Raji (cell line): ENCODE data around the gene DNAJB4.

Experiments
- POLR2A ChIP-seq: IDR thresholded peaks from 2 replicates; pipeline ENCODE4 v1.6.1; 2011; ENCODE audit warnings: low read depth, low read length, control low read depth; ENCODE audit not compliant: insufficient read depth

Gene DNAJB4

DNA sequence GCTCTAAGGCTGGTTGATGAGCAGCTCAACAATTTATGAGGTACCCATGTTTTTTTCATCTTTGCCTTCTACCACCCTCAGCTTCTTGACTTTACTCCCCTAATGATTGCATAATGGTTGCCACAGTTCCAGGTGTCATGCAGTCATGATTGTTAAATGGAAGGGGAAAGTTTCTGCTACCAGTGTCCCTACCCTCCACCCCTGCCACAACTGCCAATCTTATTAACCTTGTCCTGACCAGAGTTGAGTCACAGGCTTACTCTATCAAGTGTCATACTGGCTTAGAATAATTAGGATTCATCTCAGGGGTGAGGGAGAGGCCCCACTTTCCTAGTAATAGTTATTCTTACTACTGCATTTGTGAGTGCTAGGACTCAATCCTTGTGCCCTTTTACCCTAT lies 17.9 kb upstream of the DNAJB4 start:
- no peak for TF ChIP-seq POLR2A

DNA sequence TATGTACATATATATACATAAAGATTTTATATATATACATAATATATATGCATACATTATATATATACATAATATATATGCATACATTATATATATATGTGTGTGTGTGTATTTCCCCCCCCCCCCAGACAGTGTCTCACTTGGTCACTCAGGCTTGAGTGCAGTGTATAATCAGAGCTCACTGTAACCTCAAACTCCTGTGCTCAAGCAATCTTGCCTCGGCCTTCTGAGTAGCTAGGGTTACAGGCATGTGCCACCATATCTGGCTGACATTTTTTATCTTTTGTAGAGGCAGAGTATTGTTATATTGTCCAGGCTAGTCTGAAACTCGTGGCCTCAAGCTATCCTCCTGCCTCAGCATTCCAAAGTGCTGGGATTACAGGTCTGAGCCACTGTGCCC lies 16.8 kb upstream of the DNAJB4 start:
- TF ChIP-seq POLR2A = no peak

DNA sequence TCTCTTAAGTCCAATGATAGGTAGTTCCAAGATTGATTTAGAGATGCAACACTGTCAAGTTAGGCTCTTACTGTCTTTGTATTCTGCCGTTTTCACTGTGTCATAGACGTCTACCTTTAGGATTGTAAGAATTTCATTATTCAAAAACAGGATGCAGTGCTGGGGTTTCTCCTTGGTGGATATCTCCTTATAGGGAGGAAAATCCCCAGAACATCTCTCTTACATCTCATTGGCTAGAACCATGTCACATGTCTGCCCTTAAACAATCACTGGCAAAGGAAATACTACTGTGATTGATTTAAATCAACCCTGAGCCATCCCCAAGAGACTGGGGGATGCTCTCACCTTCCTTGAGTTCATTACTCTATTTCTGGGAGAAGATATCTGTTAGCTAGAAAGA lies 15.0 kb upstream of the DNAJB4 start:
- TF ChIP-seq POLR2A = no peak

DNA sequence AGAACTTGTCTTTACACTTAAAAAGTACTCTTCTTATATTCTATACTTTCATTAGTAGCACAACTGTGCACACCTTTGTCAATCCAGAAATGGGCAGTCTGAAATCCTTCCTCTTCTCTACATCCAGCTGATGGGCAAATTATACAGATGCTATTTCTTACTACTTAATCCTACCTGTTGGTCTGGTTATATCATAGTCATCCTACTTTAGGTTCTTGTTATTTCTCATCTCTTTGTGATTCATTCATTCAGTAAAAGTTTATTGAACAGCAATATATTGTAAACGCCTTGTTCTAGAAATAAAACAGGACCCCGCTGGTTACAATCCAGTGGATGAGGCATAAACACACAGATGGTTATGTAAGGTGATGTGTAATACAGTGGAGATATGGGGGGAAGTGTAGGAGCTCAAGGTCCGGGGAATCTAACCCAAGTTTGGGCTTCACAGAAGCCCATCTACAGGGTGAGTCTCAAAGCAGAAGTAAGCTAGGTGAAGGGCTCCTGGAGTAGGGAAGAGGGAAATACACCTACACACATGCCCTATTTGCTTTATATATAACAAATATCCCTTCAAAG lies 14.0 kb upstream of the DNAJB4 start:
- TF ChIP-seq POLR2A = no peak

DNA sequence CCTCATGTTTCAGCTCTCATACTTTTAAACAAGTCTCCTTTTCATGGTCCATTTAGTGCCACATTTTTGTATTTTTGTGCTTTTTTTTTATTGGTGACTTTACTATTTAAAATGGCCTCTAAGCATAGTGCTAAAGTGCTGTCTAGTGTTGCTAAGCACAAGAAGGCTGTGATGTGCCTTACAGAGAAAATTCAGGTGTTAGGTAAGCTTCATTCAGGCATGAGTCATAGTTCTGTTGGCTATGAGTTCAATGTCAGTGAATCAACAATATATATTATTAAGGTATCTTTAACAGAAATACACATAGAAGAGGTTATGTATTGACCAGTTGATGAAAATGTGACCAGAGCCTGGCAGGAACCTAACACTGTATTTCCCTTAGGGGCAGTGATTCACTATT lies 13.1 kb upstream of the DNAJB4 start:
- TF ChIP-seq POLR2A = no peak

DNA sequence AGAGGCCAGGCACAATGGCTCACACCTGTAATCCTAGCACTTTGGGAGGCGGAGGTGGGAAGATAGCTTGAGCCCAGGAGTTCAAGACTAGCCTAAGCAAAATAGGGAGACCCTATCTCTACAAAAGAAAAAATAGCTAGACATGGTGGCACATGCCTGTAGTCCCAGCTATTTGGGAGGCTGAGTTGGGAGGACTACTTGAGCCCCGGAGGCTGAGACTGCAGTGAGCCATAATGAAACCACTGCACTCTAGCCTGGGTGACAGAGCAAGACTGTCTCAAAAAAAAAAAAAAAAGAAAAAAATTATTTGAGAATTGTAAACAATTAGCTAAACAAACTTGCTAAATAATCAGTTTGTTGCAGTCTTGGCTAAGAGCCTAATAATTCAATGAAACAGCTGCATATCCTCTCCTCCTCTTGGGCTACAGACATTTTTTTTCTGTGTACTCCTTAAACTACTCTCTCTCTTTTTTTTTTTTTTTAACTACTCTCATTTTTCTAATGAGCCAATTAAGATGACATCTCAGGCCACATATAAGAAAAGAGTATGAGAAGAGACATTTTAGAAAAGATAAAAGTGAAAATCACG lies 10.5 kb upstream of the DNAJB4 start:
- no peak for TF ChIP-seq POLR2A

DNA sequence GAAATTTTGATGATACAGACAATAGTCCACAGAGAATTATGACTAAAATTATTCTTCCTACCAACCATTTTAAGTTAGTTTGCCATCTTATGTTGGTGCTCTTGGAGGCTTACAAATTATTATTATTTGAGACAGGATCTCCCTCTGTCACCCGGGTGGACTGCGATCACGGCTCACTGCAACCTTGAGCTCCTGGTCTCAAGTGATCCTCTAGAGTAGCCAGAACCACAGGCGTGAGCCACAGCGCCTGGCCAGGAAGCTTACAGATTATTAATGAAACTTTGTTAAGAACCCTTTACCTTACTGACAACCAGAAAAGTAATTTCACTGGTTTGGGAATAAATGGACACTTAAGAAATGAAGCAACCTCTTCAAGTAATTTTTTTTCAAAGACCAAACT lies 8.0 kb upstream of the DNAJB4 start:
- TF ChIP-seq POLR2A = no peak

DNA sequence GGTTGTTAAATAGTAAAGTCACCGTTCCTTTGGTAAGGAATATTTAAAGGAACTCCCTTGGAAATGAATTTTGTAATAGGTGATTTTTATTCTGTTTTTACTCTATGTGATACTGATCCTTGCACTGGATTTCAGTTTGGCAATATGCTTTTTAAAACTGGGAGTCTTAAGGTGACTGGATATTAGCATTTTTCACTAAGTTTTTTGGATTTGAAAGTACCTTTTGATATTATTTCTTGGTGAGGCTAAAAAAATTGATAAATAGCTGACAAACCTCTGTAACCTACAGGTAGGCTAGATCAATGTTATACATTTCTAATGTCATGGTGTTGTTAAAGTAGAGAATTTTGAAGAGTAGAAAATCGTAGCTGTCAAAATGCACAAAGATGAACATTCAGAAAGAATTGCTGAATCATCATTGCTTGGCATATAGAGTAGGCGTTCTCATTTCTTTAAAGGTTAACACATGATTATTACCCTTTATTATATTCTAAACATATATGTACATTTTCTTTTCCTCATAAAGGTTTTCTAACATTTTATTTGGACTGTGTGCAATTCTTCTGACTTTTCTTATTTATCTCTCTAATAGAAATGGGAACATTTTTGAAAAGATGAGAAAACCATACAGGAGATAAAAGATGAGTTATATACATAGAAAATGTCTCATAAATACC lies 1.5 kb upstream of the DNAJB4 start:
- no peak for TF ChIP-seq POLR2A

DNA sequence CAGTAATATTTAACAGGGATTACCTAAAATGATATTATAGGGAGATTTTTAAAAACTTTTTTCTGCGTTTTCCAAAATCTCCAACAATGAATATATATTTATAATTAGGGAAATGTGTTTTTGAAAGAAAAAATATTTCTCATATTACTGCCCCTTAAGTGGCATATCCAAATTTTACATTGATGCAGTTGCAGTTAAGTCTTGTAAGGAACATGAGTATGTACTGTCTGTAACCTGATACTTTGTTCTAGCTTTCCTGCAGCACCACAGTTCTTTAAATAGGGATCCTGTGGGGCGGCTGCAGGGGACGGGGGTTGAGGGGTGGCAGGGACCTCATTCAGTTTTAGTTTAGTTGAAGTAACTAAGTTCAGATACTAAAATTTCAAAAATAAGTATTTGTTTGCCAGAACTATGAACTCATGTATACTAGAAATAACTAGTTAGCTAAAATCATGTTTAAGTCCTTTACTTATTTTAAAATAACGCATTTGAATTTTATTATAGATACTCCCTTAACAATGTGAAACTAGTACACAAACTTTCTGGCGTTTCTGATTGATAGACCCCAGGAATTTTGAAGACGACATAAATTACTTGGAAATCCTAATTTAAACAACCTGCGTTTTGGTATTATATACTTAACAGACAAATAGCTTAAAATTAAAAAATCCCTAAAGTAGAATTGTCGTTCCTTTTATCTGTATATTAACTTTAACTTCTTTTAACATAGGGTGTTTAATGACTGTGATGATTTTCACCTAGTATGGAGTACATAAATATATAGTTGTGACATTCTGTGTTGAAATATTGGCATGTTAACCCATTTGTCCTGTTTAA lies 639 bp upstream of the DNAJB4 start:
- TF ChIP-seq POLR2A = peak; percentile 70; the same call in 1 of the 2 replicates

DNA sequence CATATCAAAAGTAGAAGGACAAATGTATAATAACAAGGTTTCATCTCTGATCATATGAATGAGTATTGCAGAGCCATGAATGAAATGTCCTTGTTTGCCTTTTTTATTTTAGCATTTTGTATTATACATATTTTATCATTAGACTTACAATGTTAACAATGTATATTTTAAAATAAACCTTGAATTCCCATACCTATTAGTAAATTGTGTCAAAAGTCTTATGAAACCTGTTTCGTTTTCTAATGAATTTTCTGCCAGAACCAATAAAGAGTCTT lies 646 bp downstream of the DNAJB4 start:
- no peak for TF ChIP-seq POLR2A

DNA sequence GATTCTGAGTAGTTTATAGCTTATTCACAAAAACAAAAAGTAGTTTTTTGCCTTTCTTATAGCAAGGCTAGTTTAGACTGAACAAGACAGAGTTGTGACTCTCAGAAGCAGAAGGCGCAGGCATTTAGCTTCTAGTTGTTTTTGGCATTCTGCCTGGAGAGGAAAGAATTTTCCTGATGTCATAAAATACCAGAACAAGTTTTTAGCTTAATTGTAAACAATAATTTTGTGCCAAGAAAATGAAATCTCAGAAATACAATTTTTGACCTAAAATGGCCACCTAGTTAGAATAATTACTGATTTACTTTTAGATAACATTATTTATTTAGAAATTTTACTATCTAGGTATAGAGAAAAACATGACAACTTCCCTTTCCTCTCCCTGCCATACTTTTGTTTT lies 1.0 kb downstream of the DNAJB4 start:
- TF ChIP-seq POLR2A = no peak

DNA sequence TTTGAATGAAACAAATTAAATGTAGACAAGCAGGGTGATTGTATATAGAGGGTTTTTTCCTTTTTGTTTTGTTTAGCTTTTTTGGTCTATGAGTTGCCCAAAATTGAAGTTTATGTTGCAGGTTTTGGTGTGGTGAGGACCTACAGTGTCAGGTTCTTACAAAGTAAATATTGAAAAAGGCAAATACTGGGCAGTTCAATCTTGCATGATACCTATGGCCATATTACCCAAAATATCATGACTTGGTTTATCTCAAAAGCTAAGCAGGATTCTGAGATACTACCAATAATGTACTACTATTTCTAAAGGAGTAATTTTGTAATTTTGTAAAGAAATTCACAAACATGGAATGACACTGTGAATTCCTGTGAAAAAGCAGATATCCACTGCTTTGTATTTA lies 1.8 kb downstream of the DNAJB4 start:
- TF ChIP-seq POLR2A = no peak

DNA sequence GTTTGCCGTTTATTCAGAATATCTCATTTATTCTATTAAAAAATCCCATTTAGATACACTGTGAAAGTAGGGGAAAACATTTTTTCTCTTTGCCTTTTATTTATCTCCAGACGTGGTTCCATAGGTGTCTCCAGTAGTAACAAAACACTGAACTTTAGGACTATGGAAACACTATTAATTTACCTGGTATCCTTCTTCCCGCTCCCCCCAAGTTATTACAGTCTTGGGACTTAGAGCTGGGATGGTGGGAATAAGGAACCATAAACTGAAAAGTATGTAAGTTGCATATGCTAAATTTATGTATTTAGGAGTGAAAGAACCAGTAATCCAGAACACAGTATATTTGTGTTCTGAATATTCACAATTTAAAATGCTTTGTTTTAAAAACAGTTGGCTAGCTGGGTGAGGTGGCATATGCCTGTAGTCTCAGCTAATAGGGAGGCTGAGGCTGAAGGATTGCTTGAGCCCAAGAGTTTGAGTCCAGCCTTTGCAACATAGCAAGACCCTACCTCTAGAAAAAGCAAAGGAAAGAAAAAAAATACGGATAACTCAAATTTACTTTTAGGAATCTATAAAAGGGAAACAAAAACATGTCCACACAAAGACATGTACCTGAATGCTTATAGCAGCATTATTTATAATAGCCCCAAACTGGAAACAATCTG lies 3.1 kb downstream of the DNAJB4 start:
- TF ChIP-seq POLR2A = no peak

DNA sequence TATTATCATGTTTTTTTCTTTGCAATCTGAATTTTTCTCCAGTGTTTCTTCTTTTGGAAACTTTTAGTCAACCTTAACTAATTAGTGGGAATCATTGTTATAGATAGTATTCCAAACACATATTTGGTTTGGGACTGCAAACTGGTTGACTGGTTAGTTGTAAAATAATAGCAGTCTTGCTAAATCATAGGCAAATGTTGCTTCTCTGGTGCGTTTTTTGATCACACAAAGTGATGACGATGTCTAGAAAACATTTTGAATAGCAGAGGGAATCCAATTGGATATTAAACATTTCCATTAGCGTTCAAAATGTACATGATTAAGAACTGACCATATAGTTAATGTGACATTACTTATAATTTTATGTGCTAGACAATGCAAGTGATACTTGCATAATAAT lies 4.5 kb downstream of the DNAJB4 start:
- TF ChIP-seq POLR2A = no peak

DNA sequence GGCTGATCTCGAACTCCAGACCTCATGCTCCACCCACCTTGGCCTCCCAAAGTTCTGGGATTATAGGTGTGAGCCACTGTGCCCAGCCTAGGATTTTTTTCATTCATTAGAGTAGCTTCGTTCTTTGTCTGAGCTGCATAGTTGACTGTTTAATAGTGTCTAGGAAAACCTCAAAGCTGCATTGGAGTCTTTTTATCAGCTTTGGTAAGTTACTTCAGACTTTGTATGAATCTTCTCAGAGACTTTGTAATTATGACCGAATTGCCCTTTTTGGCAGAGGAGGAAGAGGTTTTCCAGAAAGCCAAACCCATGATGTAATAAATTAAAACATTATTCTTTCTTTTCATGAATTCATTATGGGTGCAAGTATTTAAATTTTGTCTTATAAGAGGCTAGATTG lies 5.1 kb downstream of the DNAJB4 start:
- no peak for TF ChIP-seq POLR2A
